Measurements from ENCODE around the gene IL16.

IL16 gene

GRCh38 chr15:81294516-81294880, 97.8 kb downstream of the IL16 start:
- no peaks in the 10 kb centered on the region for H3K27me3 ChIP-seq (ENCODE audit: control insufficient read depth, insufficient read depth, low read length)
- H3K9me3 ChIP-seq (ENCODE audit: control insufficient read depth, insufficient read depth, low read length): no peaks in the 10 kb centered on the region
- no peak overlapping the region for H3K4me3 ChIP-seq (ENCODE audit: low read depth, low read length)
- H3K4me1 ChIP-seq (ENCODE audit: control insufficient read depth, insufficient read depth, low read length): no peaks in the 10 kb centered on the region
- H3K9ac ChIP-seq (ENCODE audit: low read depth, low read length): no peak overlapping the region
- H3K36me3 ChIP-seq (ENCODE audit: control insufficient read depth, insufficient read depth, low read length): no peaks in the 10 kb centered on the region

GRCh38 chr15:81295486-81296121, 98.9 kb downstream of the IL16 start:
- Histone ChIP-seq H3K4me1 (ENCODE audit: control insufficient read depth, insufficient read depth, low read length) (no peaks in the 10 kb centered on the region), H3K27me3 (ENCODE audit: control insufficient read depth, insufficient read depth, low read length) (no peaks in the 10 kb centered on the region), H3K36me3 (ENCODE audit: control insufficient read depth, insufficient read depth, low read length) (no peaks in the 10 kb centered on the region), H3K9ac (ENCODE audit: low read depth, low read length) (no peak overlapping the region), H3K4me3 (ENCODE audit: low read depth, low read length) (no peak overlapping the region), H3K9me3 (ENCODE audit: control insufficient read depth, insufficient read depth, low read length) (no peaks in the 10 kb centered on the region)

- H3K36me3 ChIP-seq (ENCODE audit: control insufficient read depth, insufficient read depth, low read length): no peaks in the 10 kb centered on the region
- no peak overlapping the region for H3K9ac ChIP-seq (ENCODE audit: low read depth, low read length)
- H3K4me1 ChIP-seq (ENCODE audit: control insufficient read depth, insufficient read depth, low read length): no peaks in the 10 kb centered on the region
- no peaks in the 10 kb centered on the region for H3K9me3 ChIP-seq (ENCODE audit: control insufficient read depth, insufficient read depth, low read length)
- H3K4me3 ChIP-seq (ENCODE audit: low read depth, low read length): no peak overlapping the region
- no peaks in the 10 kb centered on the region for H3K27me3 ChIP-seq (ENCODE audit: control insufficient read depth, insufficient read depth, low read length)
These were observed 99.5 kb downstream of the IL16 start for GRCh38 chr15:81296186-81296585.

DNA sequence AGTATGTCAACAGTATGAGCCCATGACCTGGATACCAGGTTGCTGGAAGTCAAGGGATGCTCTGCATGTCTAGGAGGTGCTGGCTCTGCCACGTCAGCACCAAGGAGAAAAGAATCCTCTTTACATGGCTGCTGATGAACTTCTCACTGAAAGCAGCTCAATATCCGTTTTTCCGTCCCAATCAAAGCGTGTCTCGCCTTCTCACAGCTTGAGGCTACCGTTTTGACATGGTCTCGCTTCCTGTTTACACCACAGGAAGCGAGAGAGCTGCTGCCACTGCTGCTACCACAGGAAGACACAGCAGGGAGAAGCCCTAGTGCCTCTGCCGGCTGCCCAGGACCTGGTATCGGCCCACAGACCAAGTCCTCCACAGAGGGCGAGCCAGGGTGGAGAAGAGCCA, 100.0 kb downstream of the IL16 start:
- Histone ChIP-seq H3K4me1 (ENCODE audit: control insufficient read depth, insufficient read depth, low read length) (no peaks in the 10 kb centered on the region), H3K9ac (ENCODE audit: low read depth, low read length) (no peak overlapping the region), H3K4me3 (ENCODE audit: low read depth, low read length) (no peak overlapping the region), H3K9me3 (ENCODE audit: control insufficient read depth, insufficient read depth, low read length) (no peaks in the 10 kb centered on the region), H3K27me3 (ENCODE audit: control insufficient read depth, insufficient read depth, low read length) (no peaks in the 10 kb centered on the region), H3K36me3 (ENCODE audit: control insufficient read depth, insufficient read depth, low read length) (no peaks in the 10 kb centered on the region)

- H3K36me3 ChIP-seq (ENCODE audit: control insufficient read depth, insufficient read depth, low read length): no peaks in the 10 kb centered on the region
- H3K9me3 ChIP-seq (ENCODE audit: control insufficient read depth, insufficient read depth, low read length): no peaks in the 10 kb centered on the region
- no peaks in the 10 kb centered on the region for H3K27me3 ChIP-seq (ENCODE audit: control insufficient read depth, insufficient read depth, low read length)
- H3K4me1 ChIP-seq (ENCODE audit: control insufficient read depth, insufficient read depth, low read length): no peaks in the 10 kb centered on the region
- no peak overlapping the region for H3K4me3 ChIP-seq (ENCODE audit: low read depth, low read length)
- no peak overlapping the region for H3K9ac ChIP-seq (ENCODE audit: low read depth, low read length)
These were observed 100.5 kb downstream of the IL16 start for GRCh38 chr15:81297147-81297572.

GRCh38 chr15:81297603-81298575, 101.2 kb downstream of the IL16 start:
- Histone ChIP-seq H3K4me3 (ENCODE audit: low read depth, low read length) (no peak overlapping the region), H3K9ac (ENCODE audit: low read depth, low read length) (no peak overlapping the region), H3K9me3 (ENCODE audit: control insufficient read depth, insufficient read depth, low read length) (no peaks in the 10 kb centered on the region), H3K36me3 (ENCODE audit: control insufficient read depth, insufficient read depth, low read length) (no peaks in the 10 kb centered on the region), H3K4me1 (ENCODE audit: control insufficient read depth, insufficient read depth, low read length) (no peaks in the 10 kb centered on the region), H3K27me3 (ENCODE audit: control insufficient read depth, insufficient read depth, low read length) (no peaks in the 10 kb centered on the region)

GRCh38 chr15:81298611-81299010, 101.9 kb downstream of the IL16 start:
- no peak overlapping the region for H3K4me3 ChIP-seq (ENCODE audit: low read depth, low read length)
- peaks cover 4% of the 10 kb centered on the region for H3K4me1 ChIP-seq (ENCODE audit: control insufficient read depth, insufficient read depth, low read length)
- no peaks in the 10 kb centered on the region for H3K36me3 ChIP-seq (ENCODE audit: control insufficient read depth, insufficient read depth, low read length)

DNA sequence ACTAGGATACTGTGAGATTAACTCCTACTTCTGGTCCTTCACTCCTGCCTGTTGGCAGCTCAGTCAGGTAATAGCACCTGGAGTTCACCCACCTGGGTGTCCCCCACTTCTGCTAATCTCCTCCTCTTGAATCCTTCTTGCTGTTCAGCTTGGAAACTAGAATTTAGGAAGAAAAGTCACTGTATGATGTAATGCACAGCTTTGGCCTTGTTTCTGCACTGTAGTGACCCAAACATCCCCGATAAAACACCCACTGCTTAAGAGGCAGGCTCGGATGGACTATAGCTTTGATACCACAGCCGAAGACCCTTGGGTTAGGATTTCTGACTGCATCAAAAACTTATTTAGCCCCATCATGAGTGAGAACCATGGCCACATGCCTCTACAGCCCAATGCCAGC, 102.5 kb downstream of the IL16 start:
- H3K36me3 ChIP-seq (ENCODE audit: control insufficient read depth, insufficient read depth, low read length): no peaks in the 10 kb centered on the region
- H3K9ac ChIP-seq (ENCODE audit: low read depth, low read length): no peak overlapping the region
- no peaks in the 10 kb centered on the region for H3K27me3 ChIP-seq (ENCODE audit: control insufficient read depth, insufficient read depth, low read length)
- no peaks in the 10 kb centered on the region for H3K9me3 ChIP-seq (ENCODE audit: control insufficient read depth, insufficient read depth, low read length)
- peaks cover 9% of the 10 kb centered on the region for H3K4me1 ChIP-seq (ENCODE audit: control insufficient read depth, insufficient read depth, low read length)
- no peak overlapping the region for H3K4me3 ChIP-seq (ENCODE audit: low read depth, low read length)

More at GRCh38 chr15:81298611-81299010, 101.9 kb downstream of the IL16 start:
- Histone ChIP-seq H3K9me3 (ENCODE audit: control insufficient read depth, insufficient read depth, low read length) (no peaks in the 10 kb centered on the region), H3K27me3 (ENCODE audit: control insufficient read depth, insufficient read depth, low read length) (no peaks in the 10 kb centered on the region), H3K9ac (ENCODE audit: low read depth, low read length) (no peak overlapping the region)

DNA sequence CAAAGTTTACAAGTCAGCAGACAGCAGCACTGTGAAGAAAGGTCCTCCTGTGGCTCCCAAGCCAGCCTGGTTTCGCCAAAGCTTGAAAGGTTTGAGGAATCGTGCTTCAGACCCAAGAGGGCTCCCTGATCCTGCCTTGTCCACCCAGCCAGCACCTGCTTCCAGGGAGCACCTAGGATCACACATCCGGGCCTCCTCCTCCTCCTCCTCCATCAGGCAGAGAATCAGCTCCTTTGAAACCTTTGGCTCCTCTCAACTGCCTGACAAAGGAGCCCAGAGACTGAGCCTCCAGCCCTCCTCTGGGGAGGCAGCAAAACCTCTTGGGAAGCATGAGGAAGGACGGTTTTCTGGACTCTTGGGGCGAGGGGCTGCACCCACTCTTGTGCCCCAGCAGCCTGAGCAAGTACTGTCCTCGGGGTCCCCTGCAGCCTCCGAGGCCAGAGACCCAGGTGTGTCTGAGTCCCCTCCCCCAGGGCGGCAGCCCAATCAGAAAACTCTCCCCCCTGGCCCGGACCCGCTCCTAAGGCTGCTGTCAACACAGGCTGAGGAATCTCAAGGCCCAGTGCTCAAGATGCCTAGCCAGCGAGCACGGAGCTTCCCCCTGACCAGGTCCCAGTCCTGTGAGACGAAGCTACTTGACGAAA, 103.1 kb downstream of the IL16 start:
- no peak overlapping the region for H3K9ac ChIP-seq (ENCODE audit: low read depth, low read length)

GRCh38 chr15:81301385-81301784, 104.7 kb downstream of the IL16 start:
- H3K4me3 ChIP-seq (ENCODE audit: low read depth, low read length): no peak overlapping the region
- peaks cover 14% of the 10 kb centered on the region for H3K4me1 ChIP-seq (ENCODE audit: control insufficient read depth, insufficient read depth, low read length)
- H3K36me3 ChIP-seq (ENCODE audit: control insufficient read depth, insufficient read depth, low read length): no peaks in the 10 kb centered on the region
- H3K27me3 ChIP-seq (ENCODE audit: control insufficient read depth, insufficient read depth, low read length): no peaks in the 10 kb centered on the region
- H3K9ac ChIP-seq (ENCODE audit: low read depth, low read length): no peak overlapping the region
- H3K9me3 ChIP-seq (ENCODE audit: control insufficient read depth, insufficient read depth, low read length): no peaks in the 10 kb centered on the region

More for the DNA sequence above, 103.1 kb downstream of the IL16 start:
- peaks cover 14% of the 10 kb centered on the region for H3K4me1 ChIP-seq (ENCODE audit: control insufficient read depth, insufficient read depth, low read length)
- no peaks in the 10 kb centered on the region for H3K36me3 ChIP-seq (ENCODE audit: control insufficient read depth, insufficient read depth, low read length)
- H3K4me3 ChIP-seq (ENCODE audit: low read depth, low read length): no peak overlapping the region
- no peaks in the 10 kb centered on the region for H3K27me3 ChIP-seq (ENCODE audit: control insufficient read depth, insufficient read depth, low read length)
- H3K9me3 ChIP-seq (ENCODE audit: control insufficient read depth, insufficient read depth, low read length): no peaks in the 10 kb centered on the region

DNA sequence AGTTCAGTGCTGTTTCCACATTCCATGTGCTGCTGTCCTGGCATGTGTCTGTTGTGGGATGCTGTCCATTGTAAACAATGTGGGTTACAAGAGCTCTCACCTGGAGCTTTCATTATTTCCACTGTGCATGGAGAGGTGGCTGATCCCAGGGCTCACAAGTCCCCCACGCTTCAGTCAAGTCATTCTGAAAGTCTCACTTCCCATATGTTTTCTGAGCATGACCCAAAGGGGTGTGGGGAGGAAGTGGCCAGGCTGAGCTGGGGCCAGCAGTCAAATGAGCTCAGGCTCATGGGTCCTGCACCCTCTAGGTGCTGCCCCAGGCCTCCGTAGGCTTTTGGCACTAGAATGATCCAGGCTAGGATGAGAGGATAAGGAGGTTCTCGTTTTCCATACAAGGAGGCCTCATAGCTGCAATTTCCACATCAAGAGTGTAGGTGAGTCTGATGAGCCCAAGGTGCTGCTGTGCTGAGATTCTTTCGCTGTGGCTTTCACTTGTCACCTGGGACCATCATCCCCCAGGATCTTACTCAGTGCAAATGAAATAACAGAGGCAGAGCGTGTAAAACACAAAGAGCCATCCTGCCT, 105.2 kb downstream of the IL16 start:
- Histone ChIP-seq H3K9me3 (ENCODE audit: control insufficient read depth, insufficient read depth, low read length) (no peaks in the 10 kb centered on the region), H3K9ac (ENCODE audit: low read depth, low read length) (no peak overlapping the region), H3K36me3 (ENCODE audit: control insufficient read depth, insufficient read depth, low read length) (no peaks in the 10 kb centered on the region), H3K4me1 (ENCODE audit: control insufficient read depth, insufficient read depth, low read length) (peaks cover 14% of the 10 kb centered on the region), H3K4me3 (ENCODE audit: low read depth, low read length) (no peak overlapping the region), H3K27me3 (ENCODE audit: control insufficient read depth, insufficient read depth, low read length) (no peaks in the 10 kb centered on the region)

All from iPS-15b (cell line).